ENCODE data around the gene RAP2A.
A peak's percentile ranks its signal among the peaks of the same experiment; 100 is the strongest.

The RAP2A gene

GRCh38 chr13:97492257-97492656, 58.3 kb downstream of the RAP2A start:
- TF ChIP-seq CTCF (conservative IDR thresholded peaks at IDR 0.05; ENCODE audit: low read depth, low read length), result no peak
- DNase-seq (ENCODE audit: low read depth), result no peak
- no peak overlapping the region for H3K4me3 ChIP-seq (ENCODE audit: low read length)

- DNase-seq (ENCODE audit: low read depth), result no peak
- no peak for TF ChIP-seq CTCF (conservative IDR thresholded peaks at IDR 0.05; ENCODE audit: low read depth, low read length)
- no peak overlapping the region for H3K4me3 ChIP-seq (ENCODE audit: low read length)
Observed at GRCh38 chr13:97492684-97493371, 58.9 kb downstream of the RAP2A start.

- no peak overlapping the region for H3K4me3 ChIP-seq (ENCODE audit: low read length)
- DNase-seq (ENCODE audit: low read depth), result no peak
- TF ChIP-seq CTCF (conservative IDR thresholded peaks at IDR 0.05; ENCODE audit: low read depth, low read length), result no peak
Observed at GRCh38 chr13:97493456-97493855, 59.5 kb downstream of the RAP2A start.

GRCh38 chr13:97495678-97496077, 61.7 kb downstream of the RAP2A start:
- H3K4me3 ChIP-seq (ENCODE audit: low read length), result no peak overlapping the region
- TF ChIP-seq CTCF (conservative IDR thresholded peaks at IDR 0.05; ENCODE audit: low read depth, low read length), result no peak
- no peak for DNase-seq (ENCODE audit: low read depth)

- peak; percentile 15 for DNase-seq (ENCODE audit: low read depth)
- no peak overlapping the region for H3K4me3 ChIP-seq (ENCODE audit: low read length)
- TF ChIP-seq CTCF (conservative IDR thresholded peaks at IDR 0.05; ENCODE audit: low read depth, low read length), result no peak
Observed at GRCh38 chr13:97496511-97496910, 62.5 kb downstream of the RAP2A start.

GRCh38 chr13:97497400-97497799, 63.4 kb downstream of the RAP2A start:
- TF ChIP-seq CTCF (conservative IDR thresholded peaks at IDR 0.05; ENCODE audit: low read depth, low read length), result no peak
- no peak for DNase-seq (ENCODE audit: low read depth)
- no peak overlapping the region for H3K4me3 ChIP-seq (ENCODE audit: low read length)

GRCh38 chr13:97498419-97498818, 64.5 kb downstream of the RAP2A start:
- TF ChIP-seq CTCF (conservative IDR thresholded peaks at IDR 0.05; ENCODE audit: low read depth, low read length), result no peak
- no peak for DNase-seq (ENCODE audit: low read depth)
- H3K4me3 ChIP-seq (ENCODE audit: low read length), result no peak overlapping the region
